ENCODE data around the gene CAMKK1. TPM values are rescaled to one million over a fixed set of nuclear protein-coding genes. Genes with fewer than 3 reads are reported as not detected.

CAMKK1 gene
- total and polyA plus RNA-seq, 2 experiments from 2014 or later, result 4.3 to 7.1 TPM

GRCh38 chr17:3924512-3925350 lies 31.9 kb upstream of the CAMKK1 start:
- no peaks in the 10 kb centered on the region for H3K36me3 ChIP-seq (ENCODE audit: insufficient read depth)
- H3F3A ChIP-seq (replicated peaks; ENCODE audit: low read depth), result no peaks in the 10 kb centered on the region
- H3K4me1 Mint-ChIP-seq, result peaks cover 13% of the 10 kb centered on the region
- no peaks in the 10 kb centered on the region for H3K4me1 ChIP-seq (ENCODE audit: insufficient read depth)
- H3K27ac ChIP-seq (ENCODE audit: low read depth), result no peak overlapping the region
- peaks cover 10% of the 10 kb centered on the region for H3K27me3 Mint-ChIP-seq (ENCODE audit: insufficient read depth, low read depth, poor library complexity)
- no peak overlapping the region for H3K4me2 ChIP-seq
- H3K9me3 Mint-ChIP-seq, result no peaks in the 10 kb centered on the region
- no peak overlapping the region for H3K27ac Mint-ChIP-seq
- no peak overlapping the region for H3K4me3 ChIP-seq
- TF ChIP-seq POLR2AphosphoS5 (IDR thresholded peaks at IDR 0.05; ENCODE audit: low read depth) (no peak), EZH2 (IDR thresholded peaks at IDR 0.05; ENCODE audit: low read depth, unreplicated experiment) (no peak), STAT1 (IDR thresholded peaks at IDR 0.05; ENCODE audit: unreplicated experiment) (no peak), ETS1 (IDR thresholded peaks at IDR 0.05) (no peak), REST (IDR thresholded peaks at IDR 0.05; ENCODE audit: unreplicated experiment) (no peak), NANOG (IDR thresholded peaks at IDR 0.05; ENCODE audit: borderline replicate concordance) (no peak), EZH2phosphoT487 (IDR thresholded peaks at IDR 0.05; ENCODE audit: unreplicated experiment) (no peak), ZNF331 (CRISPR knock-in tag; IDR thresholded peaks at IDR 0.05; ENCODE audit: low read depth) (no peak), ZNF462 (CRISPR knock-in tag; IDR thresholded peaks at IDR 0.05) (no peak), ZNF114 (CRISPR knock-in tag; IDR thresholded peaks at IDR 0.05) (no peak), JUNB (IDR thresholded peaks at IDR 0.05; ENCODE audit: unreplicated experiment) (no peak), CTCF (conservative IDR thresholded peaks at IDR 0.05; ENCODE audit: low read depth in 2 of 2) (no peak), CREB1 (CRISPR knock-in tag; IDR thresholded peaks at IDR 0.05; ENCODE audit: low read depth) (no peak)
- no peaks in the 10 kb centered on the region for H3K36me3 Mint-ChIP-seq (ENCODE audit: low read depth)
- H3K79me2 ChIP-seq (replicated peaks; ENCODE audit: insufficient read depth), result no peaks in the 10 kb centered on the region
- no peak overlapping the region for H2AFZ ChIP-seq
- H3K4me3 Mint-ChIP-seq, result no peak overlapping the region
- ATAC-seq (no peak), DNase-seq (ENCODE audit: low spot score) (no peak)
- H3K9me2 ChIP-seq (ENCODE audit: insufficient read depth), result no peaks in the 10 kb centered on the region
- no peaks in the 10 kb centered on the region for H4K20me1 ChIP-seq (replicated peaks; ENCODE audit: insufficient read depth)
- H3K27me3 ChIP-seq (ENCODE audit: insufficient read depth), result no peaks in the 10 kb centered on the region

Measured in GM23338 (cell line).